Smooth muscle cell (in vitro differentiated cells): ENCODE results near the gene PAK3. TPM values are rescaled to one million over a fixed set of nuclear protein-coding genes. Genes with fewer than 3 reads are reported as not detected.

ENCODE experiments used
- DNase-seq: peaks from one replicate; lab custom pipeline; 2025; ENCODE audit not compliant: unreplicated experiment; lab: John Stamatoyannopoulos, UW
- H2AFZ ChIP-seq: fragments of 200-600 bp; sonication (generic); 2 replicates; pipeline ENCODE4 v1.6.0; 2016; ENCODE audit warnings: antibody characterized with exemption, low read depth, mild to moderate bottlenecking
- H3F3A ChIP-seq: fragments of 200-600 bp; sonication (generic); 2 replicates; pipeline ENCODE4 v1.6.0; 2017; ENCODE audit warnings: antibody characterized with exemption, low read depth
- H3K27ac ChIP-seq: fragments of 200-600 bp; sonication (generic); 2 replicates; pipeline ENCODE4 v1.5.1; 2016; ENCODE audit warnings: low read depth, mild to moderate bottlenecking
- H3K27me3 ChIP-seq: fragments of 200-600 bp; sonication (generic); 2 replicates; pipeline ENCODE4 v1.6.1; 2016; ENCODE audit warnings: low read depth, mild to moderate bottlenecking
- H3K36me3 ChIP-seq: fragments of 200-600 bp; sonication (generic); 2 replicates; pipeline ENCODE4 v1.5.1; 2016; ENCODE audit warnings: low read depth
- H3K4me1 ChIP-seq: fragments of 200-600 bp; sonication (generic); 2 replicates; pipeline ENCODE4 v1.5.1; 2016; ENCODE audit warnings: low read depth
- H3K4me2 ChIP-seq: fragments of 200-600 bp; sonication (generic); 2 replicates; pipeline ENCODE4 v1.6.0; 2016; ENCODE audit warnings: mild to moderate bottlenecking
- H3K4me3 ChIP-seq: fragments of 200-600 bp; sonication (generic); 2 replicates; pipeline ENCODE4 v1.5.1; 2016; ENCODE audit warnings: mild to moderate bottlenecking
- H3K79me2 ChIP-seq: fragments of 200-600 bp; sonication (generic); 2 replicates; pipeline ENCODE4 v1.6.0; 2016; ENCODE audit warnings: low read depth, mild to moderate bottlenecking
- H3K9ac ChIP-seq: fragments of 200-600 bp; sonication (generic); 2 replicates; pipeline ENCODE4 v1.6.0; 2016; ENCODE audit warnings: low read depth
- H3K9me3 ChIP-seq: fragments of 200-600 bp; sonication (generic); replicated peaks from 2 replicates; pipeline ENCODE4 v1.5.1; 2016; ENCODE audit warnings: low read depth
- H4K20me1 ChIP-seq: fragments of 200-600 bp; sonication (generic); 2 replicates; pipeline ENCODE4 v1.6.0; 2016; ENCODE audit warnings: low read depth
- WGBS: methylation state at CpG from one replicate; pipeline ENCODE4 v1.1.7; 2016; ENCODE audit warnings: low lambda C conversion rate; 5-methylcytosine and 5-hydroxymethylcytosine counted together
- polyA plus RNA-seq: library from polyadenylated mRNA; unstranded; fragments of >200 nt; fragmentation: Nextera tagmentation; extraction: Ambion mirVana; gene quantifications from 2 replicates; pipeline ENCODE4 v1.2.1, GENCODE V29; 2016
- total RNA-seq: library from RNA; depleted of rRNA; stranded (reverse); fragments of >200 nt; gene quantifications from 2 replicates; pipeline ENCODE4 v1.2.3, GENCODE V29; 2014
- TF ChIP-seq, protein P1 (sequence below): fragments of 200-600 bp; sonication (generic); IDR thresholded peaks from 2 replicates; pipeline ENCODE4 v1.5.1; 2017; ENCODE audit warnings: borderline replicate concordance, mild to moderate bottlenecking, antibody characterized with exemption; ENCODE audit not compliant: insufficient read depth, poor library complexity, severe bottlenecking

The PAK3 gene
- total and polyA plus RNA-seq, 2 experiments from 2014 or later: 0.04 to 0.14 TPM

- H3K79me2 ChIP-seq: no peaks in the 10 kb centered on the region
- H4K20me1 ChIP-seq: no peaks in the 10 kb centered on the region
- H3K9me3 ChIP-seq: no peaks in the 10 kb centered on the region
- peaks cover 10% of the 10 kb centered on the region for H3K4me1 ChIP-seq
- H3K27ac ChIP-seq: no peak overlapping the region
- H3K27me3 ChIP-seq: peaks cover 16% of the 10 kb centered on the region
- no peak overlapping the region for H3K4me3 ChIP-seq
- DNase-seq: no peak
- H3K9ac ChIP-seq: no peak overlapping the region
- TF ChIP-seq, protein P1, sequence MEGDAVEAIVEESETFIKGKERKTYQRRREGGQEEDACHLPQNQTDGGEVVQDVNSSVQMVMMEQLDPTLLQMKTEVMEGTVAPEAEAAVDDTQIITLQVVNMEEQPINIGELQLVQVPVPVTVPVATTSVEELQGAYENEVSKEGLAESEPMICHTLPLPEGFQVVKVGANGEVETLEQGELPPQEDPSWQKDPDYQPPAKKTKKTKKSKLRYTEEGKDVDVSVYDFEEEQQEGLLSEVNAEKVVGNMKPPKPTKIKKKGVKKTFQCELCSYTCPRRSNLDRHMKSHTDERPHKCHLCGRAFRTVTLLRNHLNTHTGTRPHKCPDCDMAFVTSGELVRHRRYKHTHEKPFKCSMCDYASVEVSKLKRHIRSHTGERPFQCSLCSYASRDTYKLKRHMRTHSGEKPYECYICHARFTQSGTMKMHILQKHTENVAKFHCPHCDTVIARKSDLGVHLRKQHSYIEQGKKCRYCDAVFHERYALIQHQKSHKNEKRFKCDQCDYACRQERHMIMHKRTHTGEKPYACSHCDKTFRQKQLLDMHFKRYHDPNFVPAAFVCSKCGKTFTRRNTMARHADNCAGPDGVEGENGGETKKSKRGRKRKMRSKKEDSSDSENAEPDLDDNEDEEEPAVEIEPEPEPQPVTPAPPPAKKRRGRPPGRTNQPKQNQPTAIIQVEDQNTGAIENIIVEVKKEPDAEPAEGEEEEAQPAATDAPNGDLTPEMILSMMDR: no peak
- H3K4me2 ChIP-seq: no peak overlapping the region
- no peaks in the 10 kb centered on the region for H3F3A ChIP-seq
- H3K36me3 ChIP-seq: no peaks in the 10 kb centered on the region
- H2AFZ ChIP-seq: no peak overlapping the region
Measured at GRCh38 chrX:111133389-111133788, 37.4 kb downstream of the PAK3 start.

- Histone ChIP-seq H3K4me3 (no peak overlapping the region), H3K79me2 (no peaks in the 10 kb centered on the region), H3K4me2 (no peak overlapping the region), H3K4me1 (no peaks in the 10 kb centered on the region), H3K27ac (no peak overlapping the region), H2AFZ (no peak overlapping the region), H4K20me1 (no peaks in the 10 kb centered on the region), H3F3A (no peaks in the 10 kb centered on the region), H3K9ac (no peak overlapping the region), H3K27me3 (no peaks in the 10 kb centered on the region), H3K9me3 (no peaks in the 10 kb centered on the region), H3K36me3 (no peaks in the 10 kb centered on the region)
- DNase-seq: no peak
- TF ChIP-seq, protein P1: no peak
Measured at GRCh38 chrX:111145878-111146277, 49.9 kb downstream of the PAK3 start.

- H3K36me3 ChIP-seq: no peaks in the 10 kb centered on the region
- H2AFZ ChIP-seq: no peak overlapping the region
- no peaks in the 10 kb centered on the region for H3K9me3 ChIP-seq
- 76% methylated on average over 3 of the region's 3 CpGs for WGBS
- H3K27ac ChIP-seq: peak overlapping the region; percentile 51
- no peak overlapping the region for H3K4me3 ChIP-seq
- no peaks in the 10 kb centered on the region for H3F3A ChIP-seq
- no peaks in the 10 kb centered on the region for H3K4me1 ChIP-seq
- no peaks in the 10 kb centered on the region for H3K79me2 ChIP-seq
- no peak for DNase-seq
- no peaks in the 10 kb centered on the region for H4K20me1 ChIP-seq
- no peak overlapping the region for H3K4me2 ChIP-seq
- TF ChIP-seq, protein P1: no peak
- no peaks in the 10 kb centered on the region for H3K27me3 ChIP-seq
- H3K9ac ChIP-seq: no peak overlapping the region
Measured at GRCh38 chrX:111151764-111152163, 55.8 kb downstream of the PAK3 start.

GRCh38 chrX:111159232-111159631 is 63.2 kb downstream of the PAK3 start:
- no peak overlapping the region for H2AFZ ChIP-seq
- no peaks in the 10 kb centered on the region for H3F3A ChIP-seq
- no peaks in the 10 kb centered on the region for H3K9me3 ChIP-seq
- no peaks in the 10 kb centered on the region for H4K20me1 ChIP-seq
- H3K27me3 ChIP-seq: no peaks in the 10 kb centered on the region
- TF ChIP-seq, protein P1: no peak
- DNase-seq: no peak
- H3K4me1 ChIP-seq: no peaks in the 10 kb centered on the region
- H3K36me3 ChIP-seq: no peaks in the 10 kb centered on the region
- H3K27ac ChIP-seq: no peak overlapping the region
- no peak overlapping the region for H3K4me2 ChIP-seq
- H3K9ac ChIP-seq: no peak overlapping the region
- 87% methylated on average over 3 of the region's 3 CpGs for whole genome bisulfite sequencing
- no peak overlapping the region for H3K4me3 ChIP-seq
- H3K79me2 ChIP-seq: no peaks in the 10 kb centered on the region
